Prostate gland (tissue), 2 donors: ENCODE data around the gene MKLN1.

ENCODE experiments used
- CTCF ChIP-seq, 4 experiments: fragments of 200-600 bp in 2 of 4; fragments of 450-650 bp in 2 of 4; sonication (generic) in 2 of 4; IDR thresholded peaks; 1 replicate in 3 of 4; 2 replicates in 1 of 4; pipeline ENCODE4 v1.5.1; 2016 to 2019; ENCODE audit warnings: antibody characterized with exemption in 4 of 4, mild to moderate bottlenecking in 2 of 4, moderate library complexity in 2 of 4
- POLR2A ChIP-seq: fragments of 450-650 bp; IDR thresholded peaks from one replicate; pipeline ENCODE4 v1.6.1; 2016; ENCODE audit warnings: antibody characterized with exemption, mild to moderate bottlenecking

- TF ChIP-seq CTCF (IDR thresholded peaks at IDR 0.05) (no peak), POLR2A (no peak)
These were observed 169.8 kb downstream of the MKLN1 start for GRCh38 chr7:131497454-131497853.
